ENCODE measurements around the gene SHE. TPM values are rescaled to one million over a fixed set of nuclear protein-coding genes. Genes with fewer than 3 reads are reported as not detected.

The SHE gene
- total and polyA plus RNA-seq, 2 donors (not counting 3 experiments of a cell fraction or from before 2014, with no cell fraction given) = 30.1 to 52.7 TPM

DNA sequence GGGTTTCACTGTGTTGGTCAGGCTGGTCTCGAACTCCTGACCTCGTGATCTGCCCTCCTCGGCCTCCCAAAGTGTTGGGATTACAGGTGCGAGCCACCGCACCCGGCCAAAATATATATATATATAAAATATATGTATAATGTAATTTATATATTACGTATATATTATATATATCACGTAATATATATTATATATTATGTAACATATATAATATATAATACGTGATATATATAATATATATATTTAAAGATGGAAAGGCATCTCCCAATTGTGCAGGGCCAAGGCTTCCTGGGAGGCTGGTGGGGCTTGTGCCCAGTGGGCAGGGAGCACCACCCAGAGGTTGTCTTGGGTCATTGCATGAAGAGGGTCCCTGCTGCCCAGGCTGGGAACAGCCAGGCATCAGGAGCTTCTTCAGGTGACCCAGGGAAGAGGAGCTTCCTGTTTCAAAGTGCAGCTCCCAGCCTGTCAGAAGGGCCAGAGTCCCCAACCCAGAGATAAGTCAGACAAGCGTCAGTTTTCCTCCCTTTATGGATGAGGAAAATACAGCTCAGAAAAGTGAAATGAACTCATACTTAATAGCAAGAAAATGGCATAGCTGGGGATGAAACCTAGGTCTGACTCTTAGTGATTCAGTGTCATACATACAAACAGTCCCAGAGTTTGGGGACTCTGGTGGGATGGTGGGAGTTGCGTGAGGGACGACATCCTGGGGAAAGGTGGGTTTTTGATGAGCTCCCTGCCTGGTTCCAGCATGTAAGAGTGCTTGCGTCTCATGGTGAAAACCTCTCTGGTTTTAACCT lies 44.3 kb upstream of the SHE start:
- Histone ChIP-seq H3K27ac (ENCODE audit: insufficient read depth, low read depth, low read length) (no peak overlapping the region), H3K4me2 (ENCODE audit: insufficient read depth, low read length) (no peak overlapping the region), H3K9me1 (replicated peaks; ENCODE audit: control insufficient read depth, extremely low read depth, insufficient read depth, low read length) (no peaks in the 10 kb centered on the region), H4K20me1 (replicated peaks; ENCODE audit: control insufficient read depth, extremely low read depth, insufficient read depth, low read length) (no peaks in the 10 kb centered on the region), H3K79me2 (ENCODE audit: control insufficient read depth, insufficient read depth, low read length) (no peaks in the 10 kb centered on the region), H2AFZ (ENCODE audit: low read depth, low read length) (no peak overlapping the region), H3K9me3 (replicated peaks; ENCODE audit: control insufficient read depth, insufficient read depth, low read length) (no peaks in the 10 kb centered on the region), H3K4me1 (ENCODE audit: control insufficient read depth, extremely low read depth, insufficient read depth, low read length) (peaks cover 6% of the 10 kb centered on the region), H3K27me3 (ENCODE audit: control insufficient read depth in 2 of 2, insufficient read depth in 2 of 2, low read length in 2 of 2) (no peaks in the 10 kb centered on the region), H3K4me3 (replicated peaks in 1 of 3; ENCODE audit: insufficient read depth in 1 of 3, low read depth in 1 of 3, low read length in 3 of 3) (no peak overlapping the region), H3K36me3 (ENCODE audit: control insufficient read depth in 2 of 2, extremely low read depth in 1 of 2, insufficient read depth in 2 of 2, low read length in 2 of 2) (peaks cover 16 to 20% of the 10 kb centered on the region in 2 experiments), H3K9ac (replicated peaks; ENCODE audit: extremely low read depth, insufficient read depth, low read length) (no peak overlapping the region)
- BruUV-seq (replicated peaks) = no TSS peak
- dilution Hi-C loops (cut with MboI; ENCODE audit: extremely low pct_ligation_motif_present, low sequenced_read_pairs) (no loop called here), intact Hi-C loops (cut with micrococcal nuclease) (loop anchor here (1.0 to 2.0 kb wide), 6 partner anchors 49 to 220 kb away; partner anchors contain the start of gene IL6R)
- CTCF ChIA-PET = interaction anchor here (0.6 to 7.4 kb wide), 60 partner anchors 9 to 628 kb away, joined by 3 to 489 read pairs (median 5); partner anchors contain the start of genes ATP8B2, IL6R, SHE and TDRD10
- DNase-seq (ENCODE audit: low read depth, low spot score) (peak; percentile 73), FAIRE-seq (peak; percentile 83)
- TF ChIP-seq, protein P1, sequence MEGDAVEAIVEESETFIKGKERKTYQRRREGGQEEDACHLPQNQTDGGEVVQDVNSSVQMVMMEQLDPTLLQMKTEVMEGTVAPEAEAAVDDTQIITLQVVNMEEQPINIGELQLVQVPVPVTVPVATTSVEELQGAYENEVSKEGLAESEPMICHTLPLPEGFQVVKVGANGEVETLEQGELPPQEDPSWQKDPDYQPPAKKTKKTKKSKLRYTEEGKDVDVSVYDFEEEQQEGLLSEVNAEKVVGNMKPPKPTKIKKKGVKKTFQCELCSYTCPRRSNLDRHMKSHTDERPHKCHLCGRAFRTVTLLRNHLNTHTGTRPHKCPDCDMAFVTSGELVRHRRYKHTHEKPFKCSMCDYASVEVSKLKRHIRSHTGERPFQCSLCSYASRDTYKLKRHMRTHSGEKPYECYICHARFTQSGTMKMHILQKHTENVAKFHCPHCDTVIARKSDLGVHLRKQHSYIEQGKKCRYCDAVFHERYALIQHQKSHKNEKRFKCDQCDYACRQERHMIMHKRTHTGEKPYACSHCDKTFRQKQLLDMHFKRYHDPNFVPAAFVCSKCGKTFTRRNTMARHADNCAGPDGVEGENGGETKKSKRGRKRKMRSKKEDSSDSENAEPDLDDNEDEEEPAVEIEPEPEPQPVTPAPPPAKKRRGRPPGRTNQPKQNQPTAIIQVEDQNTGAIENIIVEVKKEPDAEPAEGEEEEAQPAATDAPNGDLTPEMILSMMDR (IDR thresholded peaks at IDR 0.05; ENCODE audit: extremely low read depth in 1 of 2, insufficient read depth in 1 of 2, low read depth in 1 of 2, low read length in 2 of 2) = peak; percentile 74 to 88
- TF ChIP-seq, protein P2, sequence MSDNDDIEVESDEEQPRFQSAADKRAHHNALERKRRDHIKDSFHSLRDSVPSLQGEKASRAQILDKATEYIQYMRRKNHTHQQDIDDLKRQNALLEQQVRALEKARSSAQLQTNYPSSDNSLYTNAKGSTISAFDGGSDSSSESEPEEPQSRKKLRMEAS (IDR thresholded peaks at IDR 0.05; ENCODE audit: insufficient read depth, insufficient read length) = no peak
- POLR2A ChIA-PET = interaction anchor here (1.0 to 2.0 kb wide), 4 partner anchors 49 to 68 kb away, joined by 4 to 16 read pairs (median 7); no protein-coding TSS in a partner anchor

DNA sequence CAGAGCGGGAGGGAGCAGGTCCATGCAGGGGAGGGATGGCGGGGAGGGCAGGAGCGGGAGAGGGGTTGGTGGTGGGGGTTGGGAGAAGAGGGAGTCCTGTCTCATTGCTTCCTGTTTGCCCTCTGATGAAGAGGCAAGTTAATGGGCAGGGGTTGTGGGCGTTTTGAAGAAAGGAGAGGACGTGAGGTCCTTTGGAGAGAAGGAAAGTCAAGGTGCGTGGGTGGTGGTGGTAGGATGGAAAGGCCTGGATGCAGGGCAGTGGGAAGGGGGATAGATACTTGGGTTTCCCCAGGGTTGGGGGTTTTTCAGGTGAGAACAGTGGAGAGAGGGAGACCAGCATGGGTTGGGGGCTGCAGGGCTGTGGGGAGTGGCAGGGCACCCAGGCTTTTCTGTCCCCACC lies 39.0 kb upstream of the SHE start:
- Histone ChIP-seq H2AFZ (ENCODE audit: low read depth, low read length) (no peak overlapping the region), H3K79me2 (ENCODE audit: control insufficient read depth, insufficient read depth, low read length) (no peaks in the 10 kb centered on the region), H3K9me3 (replicated peaks; ENCODE audit: control insufficient read depth, insufficient read depth, low read length) (no peaks in the 10 kb centered on the region), H3K9me1 (replicated peaks; ENCODE audit: control insufficient read depth, extremely low read depth, insufficient read depth, low read length) (no peaks in the 10 kb centered on the region), H4K20me1 (replicated peaks; ENCODE audit: control insufficient read depth, extremely low read depth, insufficient read depth, low read length) (no peaks in the 10 kb centered on the region), H3K27ac (ENCODE audit: insufficient read depth, low read depth, low read length) (no peak overlapping the region), H3K9ac (replicated peaks; ENCODE audit: extremely low read depth, insufficient read depth, low read length) (no peak overlapping the region), H3K36me3 (ENCODE audit: control insufficient read depth in 2 of 2, extremely low read depth in 1 of 2, insufficient read depth in 2 of 2, low read length in 2 of 2) (no peaks in the 10 kb centered on the region), H3K4me2 (ENCODE audit: insufficient read depth, low read length) (no peak overlapping the region), H3K4me3 (replicated peaks in 1 of 3; ENCODE audit: insufficient read depth in 1 of 3, low read depth in 1 of 3, low read length in 3 of 3) (no peak overlapping the region), H3K27me3 (ENCODE audit: control insufficient read depth in 2 of 2, insufficient read depth in 2 of 2, low read length in 2 of 2) (no peaks in the 10 kb centered on the region), H3K4me1 (ENCODE audit: control insufficient read depth, extremely low read depth, insufficient read depth, low read length) (peaks cover 6% of the 10 kb centered on the region)
- intact Hi-C loops (cut with micrococcal nuclease) (no loop called here), dilution Hi-C loops (cut with MboI; ENCODE audit: extremely low pct_ligation_motif_present, low sequenced_read_pairs) (no loop called here)
- TF ChIP-seq JUN (IDR thresholded peaks at IDR 0.05; ENCODE audit: borderline replicate concordance, insufficient read depth, insufficient read length, low read depth) (no peak), FOS (IDR thresholded peaks at IDR 0.05; ENCODE audit: borderline replicate concordance, insufficient read depth, low read length) (no peak), EZH2 (IDR thresholded peaks at IDR 0.05; ENCODE audit: borderline replicate concordance, low read depth, low read length, severe bottlenecking) (no peak), GATA2 (IDR thresholded peaks at IDR 0.05; ENCODE audit: insufficient read depth, insufficient read length, low read depth, low read length) (no peak), MYC (IDR thresholded peaks at IDR 0.05; ENCODE audit: low read depth, low read length) (no peak)
- FAIRE-seq = no peak
- POLR2A ChIA-PET = no interaction called here
- no TSS peak for BruUV-seq (replicated peaks)
- DNase-seq (ENCODE audit: low read depth, low spot score) = no peak
- CTCF ChIA-PET = interaction anchor here (1.1 to 5.5 kb wide), 2 partner anchors 61 to 136 kb away, joined by 3 to 61 read pairs; no protein-coding TSS in a partner anchor
